Stimulated activated CD8-positive, alpha-beta memory T cell treated with anti-CD3 and anti-CD28 coated beads, Interleukin-4, amount 100 ng/mL, for 48 hours (primary cell): ENCODE data around the gene DDO.
A peak's percentile ranks its signal among the peaks of the same experiment; 100 is the strongest.
"Not testable (repeated sequence)": the region's sequence is repeated elsewhere in the genome, so short reads cannot be mapped to it uniquely, and the experiment has no call there.

Experiments used
- DNase-seq: peaks from one replicate; pipeline ENCODE4 v3.0.0-alpha.2; 2020

The DDO gene

GRCh38 chr6:110366256-110366655, 49.1 kb downstream of the DDO start:
- no peak for DNase-seq

DNA sequence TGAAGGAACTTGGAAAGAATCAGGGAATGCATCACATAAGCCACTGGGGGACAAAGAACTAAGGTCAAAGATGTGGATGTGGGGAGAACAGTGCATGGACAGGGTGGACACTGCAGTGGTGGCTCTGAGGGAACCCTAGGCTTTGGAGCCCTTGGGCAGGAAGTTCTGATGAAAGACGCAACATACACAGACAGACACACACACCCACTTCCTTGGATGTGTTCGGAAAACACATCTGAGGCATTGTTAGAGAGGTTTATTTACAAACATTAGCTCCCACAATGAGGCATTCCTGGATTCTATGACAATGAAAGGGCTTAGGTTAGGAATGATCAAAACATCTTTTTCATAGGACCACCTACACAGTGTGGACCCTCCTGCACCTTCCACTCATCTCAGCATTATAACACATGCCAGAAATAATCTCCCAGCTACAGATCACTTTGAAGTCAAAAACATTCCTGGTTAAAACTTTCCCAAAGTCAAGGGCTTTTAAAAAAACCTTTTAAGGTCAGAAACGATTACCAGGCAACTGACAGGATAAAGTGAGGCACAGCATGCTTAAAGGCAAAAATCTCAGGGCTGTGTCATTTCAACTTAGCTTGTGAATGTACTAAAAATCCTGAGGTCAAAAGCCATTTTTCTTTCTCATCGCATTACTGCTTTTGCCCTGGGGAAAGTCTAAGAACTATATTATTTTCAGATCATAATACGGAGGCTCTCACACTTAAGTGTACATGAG, 50.8 kb downstream of the DDO start:
- DNase-seq = no peak

- DNase-seq = no peak
Measured at GRCh38 chr6:110363748-110364147, 51.6 kb downstream of the DDO start.

GRCh38 chr6:110360676-110361075, 54.7 kb downstream of the DDO start:
- DNase-seq = no peak

- DNase-seq = no peak
Measured at GRCh38 chr6:110359556-110359955, 55.8 kb downstream of the DDO start.

DNA sequence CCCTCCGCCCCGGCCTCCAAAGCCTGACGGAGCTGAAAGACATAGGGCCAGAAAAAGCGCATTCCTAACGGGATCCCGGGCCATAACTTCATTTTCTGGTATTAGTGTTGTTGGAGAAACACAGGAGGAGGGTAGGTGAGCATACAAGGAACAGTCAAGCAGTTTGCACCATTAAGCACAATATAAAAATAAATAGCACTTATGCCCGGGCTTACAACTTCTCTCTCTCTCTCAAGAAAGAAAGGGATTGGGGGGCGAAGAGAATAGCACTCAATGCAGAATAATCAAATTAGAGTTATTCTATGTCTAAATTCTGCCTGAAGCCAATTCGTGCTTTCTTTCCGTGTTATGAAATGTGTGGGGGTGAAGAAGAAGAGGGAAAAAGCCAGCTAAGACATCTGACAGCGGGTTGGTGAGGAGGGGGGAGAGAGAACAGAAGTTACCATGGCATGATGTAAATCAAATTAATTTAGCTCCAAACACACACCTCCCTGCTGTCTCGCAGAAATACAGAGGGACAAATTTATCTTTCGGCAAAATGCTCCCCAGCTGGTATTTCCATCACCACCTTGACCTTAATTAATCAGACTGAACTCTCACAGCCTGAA, 56.7 kb downstream of the DDO start:
- no peak for DNase-seq

DNA sequence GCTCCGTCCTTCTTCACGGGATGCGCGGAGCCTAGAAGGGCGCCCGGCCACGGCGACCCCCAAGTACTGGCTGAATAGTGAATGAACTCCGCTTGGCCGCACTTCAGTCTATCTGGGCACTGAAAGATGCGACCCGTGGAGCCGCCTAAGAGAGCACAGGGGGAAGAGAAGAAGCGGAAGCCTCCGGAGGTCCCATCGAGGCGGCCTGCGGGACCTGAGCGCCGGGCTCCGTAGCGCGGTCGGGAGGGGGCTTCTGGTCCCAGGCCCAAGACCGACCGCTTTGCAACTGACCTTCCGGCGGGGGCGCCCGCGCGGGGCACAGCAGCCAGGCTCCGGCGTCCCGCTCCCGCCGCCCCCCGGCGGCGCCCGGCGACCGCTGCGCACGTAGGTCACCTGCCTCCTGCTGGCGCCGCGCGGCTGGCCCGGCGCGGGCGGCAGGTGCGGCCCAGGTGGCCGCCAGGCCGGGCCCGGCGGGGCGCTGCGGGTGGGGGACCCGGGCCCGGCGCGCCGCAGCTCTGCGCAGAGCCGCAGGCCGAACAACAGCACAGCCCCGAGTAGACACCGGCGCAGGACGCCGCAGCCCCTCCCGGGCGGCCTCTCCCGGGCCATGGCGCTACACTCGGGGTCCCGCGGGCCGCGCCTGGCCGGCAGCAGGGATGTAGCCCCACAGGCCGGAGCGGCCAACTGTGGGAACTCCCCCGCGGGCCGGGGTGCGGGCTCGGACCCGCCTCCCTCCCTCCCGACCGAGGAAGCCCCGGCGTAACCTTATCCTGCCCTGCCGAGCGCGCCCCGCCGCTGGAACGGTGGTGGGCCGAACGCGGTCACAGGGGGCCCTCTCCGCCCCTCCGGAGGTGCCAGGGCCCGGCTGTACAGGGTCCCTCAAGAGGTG, 57.5 kb downstream of the DDO start, which contains the start of gene METTL24:
METTL24 (minus strand) TSS at position 686 of the 889 bp plus-strand sequence; CDS start at position 609, 77 bp downstream.
- DNase-seq = peak; percentile 29

DNA sequence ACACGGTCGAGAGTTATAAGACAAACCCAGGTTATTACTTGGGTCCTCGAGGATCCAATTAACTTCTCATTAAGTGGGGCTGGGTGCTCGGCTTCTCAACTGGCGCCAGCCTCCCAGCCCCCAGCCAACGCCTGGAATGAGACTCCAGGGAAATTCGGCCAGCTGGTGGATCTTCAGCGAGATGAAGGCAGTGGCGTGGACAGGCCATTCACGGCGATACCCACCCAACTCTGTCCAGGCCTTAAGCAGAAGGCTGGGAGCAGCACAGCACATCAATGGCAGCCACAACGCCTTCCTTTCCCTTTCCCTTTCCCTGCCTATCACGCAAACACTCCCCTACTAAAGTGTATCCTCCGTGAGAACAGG, 58.1 kb downstream of the DDO start:
- no peak for DNase-seq

DNA sequence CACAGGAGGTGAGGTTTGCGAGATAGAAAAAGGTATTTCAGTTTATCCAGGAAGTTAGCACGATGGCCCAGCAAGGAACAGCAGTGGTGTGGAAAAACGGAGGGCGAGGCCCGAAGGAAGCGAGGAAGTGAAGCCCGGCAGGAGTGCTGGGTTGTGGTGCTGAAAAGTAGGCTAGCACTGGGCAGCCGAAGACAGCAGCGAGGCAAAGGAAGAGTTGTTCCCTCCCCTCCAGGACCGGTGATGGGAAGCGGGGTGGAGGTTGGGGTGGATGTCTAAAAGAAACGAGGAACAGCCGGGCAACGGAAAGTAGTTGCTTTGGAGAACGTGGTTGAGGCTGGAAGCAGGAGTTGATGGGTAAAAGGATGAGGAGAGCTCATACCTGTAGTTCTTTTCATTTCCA, 58.6 kb downstream of the DDO start:
- no peak for DNase-seq

DNA sequence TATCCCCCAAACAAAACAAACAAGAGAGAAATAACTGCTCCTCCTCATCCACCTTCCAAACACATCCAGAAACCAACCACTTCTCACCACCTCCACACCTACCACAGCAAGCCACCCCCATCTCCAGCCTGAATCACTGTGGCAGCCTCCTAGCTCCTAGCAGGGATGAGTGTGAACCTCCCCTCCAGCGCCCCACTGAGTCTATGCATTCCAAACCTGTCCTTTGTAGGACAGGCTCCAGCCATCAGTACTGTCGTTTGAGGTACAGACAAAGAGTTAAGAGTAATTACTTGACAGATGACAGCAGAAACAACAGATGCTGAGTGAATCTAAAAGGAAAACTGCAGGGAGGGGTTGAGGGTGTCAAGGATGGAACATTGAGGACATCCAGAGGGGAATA, 59.6 kb downstream of the DDO start:
- no peak for DNase-seq

DNA sequence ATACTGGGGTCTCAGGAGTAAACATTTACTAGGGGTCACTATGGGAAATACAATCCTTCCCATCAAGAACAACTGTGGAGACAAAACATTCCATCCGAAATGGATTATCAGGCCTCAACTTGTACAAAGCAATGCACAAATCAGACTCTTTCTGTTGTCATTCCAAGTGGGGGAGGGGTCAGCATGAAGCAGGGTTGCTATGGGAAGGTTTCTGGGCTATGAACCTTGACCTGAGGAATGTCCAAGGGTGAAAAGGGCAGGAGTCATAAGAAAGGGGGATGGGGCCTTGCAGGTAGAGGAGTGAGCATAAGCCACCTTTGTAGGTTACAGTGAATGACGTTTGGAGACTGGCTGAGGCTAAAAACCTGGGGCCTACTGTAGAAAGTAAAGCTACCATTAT, 60.4 kb downstream of the DDO start:
- DNase-seq = no peak

GRCh38 chr6:110354153-110354552, 61.2 kb downstream of the DDO start:
- DNase-seq = no peak

DNA sequence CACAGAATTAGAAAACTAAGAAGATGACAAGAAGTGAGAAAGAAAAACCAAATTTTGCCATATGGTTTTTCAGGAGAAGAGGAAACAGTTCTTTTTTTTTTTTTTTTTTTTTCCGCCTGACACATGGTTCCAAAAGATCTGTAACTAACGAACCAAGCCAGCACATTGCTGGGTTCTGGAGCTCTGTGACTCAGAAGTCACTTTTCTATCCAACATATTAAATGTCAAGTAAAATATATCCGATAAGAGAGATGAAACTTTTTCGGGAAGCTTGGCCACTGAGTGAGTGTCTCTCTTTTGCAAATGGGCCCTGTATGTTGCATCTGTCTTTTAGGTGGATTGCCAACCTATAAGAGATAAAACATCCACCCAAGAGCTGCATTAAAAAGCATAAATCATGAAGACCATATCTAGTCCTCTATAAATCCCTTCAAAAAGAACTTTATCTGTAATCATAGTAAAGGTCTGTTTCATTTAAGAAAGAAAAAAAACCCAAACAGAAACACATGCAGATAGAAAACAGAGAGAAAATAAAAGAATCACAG, 61.8 kb downstream of the DDO start:
- DNase-seq = no peak

- no peak for DNase-seq
Measured at GRCh38 chr6:110352563-110353262, 62.7 kb downstream of the DDO start.

DNA sequence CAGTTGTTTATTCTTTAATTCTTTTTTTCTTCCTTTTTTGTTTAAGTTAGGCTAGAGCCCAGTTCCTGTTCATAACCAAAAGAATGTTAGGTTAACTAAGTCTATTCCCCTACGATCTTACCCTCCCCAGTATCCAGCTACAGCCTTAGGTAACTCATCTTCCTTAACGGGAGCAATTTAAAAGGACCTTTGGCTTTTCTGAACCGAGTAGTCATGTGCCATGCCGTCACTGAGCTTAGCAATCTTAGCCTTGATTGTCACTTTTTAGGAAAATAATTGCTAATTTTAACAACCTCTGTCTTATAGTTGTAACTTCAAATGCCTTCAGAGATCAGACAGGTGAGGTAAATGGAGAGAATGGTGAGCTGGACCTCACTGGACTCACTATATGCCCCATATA, 63.4 kb downstream of the DDO start:
- DNase-seq = no peak

DNA sequence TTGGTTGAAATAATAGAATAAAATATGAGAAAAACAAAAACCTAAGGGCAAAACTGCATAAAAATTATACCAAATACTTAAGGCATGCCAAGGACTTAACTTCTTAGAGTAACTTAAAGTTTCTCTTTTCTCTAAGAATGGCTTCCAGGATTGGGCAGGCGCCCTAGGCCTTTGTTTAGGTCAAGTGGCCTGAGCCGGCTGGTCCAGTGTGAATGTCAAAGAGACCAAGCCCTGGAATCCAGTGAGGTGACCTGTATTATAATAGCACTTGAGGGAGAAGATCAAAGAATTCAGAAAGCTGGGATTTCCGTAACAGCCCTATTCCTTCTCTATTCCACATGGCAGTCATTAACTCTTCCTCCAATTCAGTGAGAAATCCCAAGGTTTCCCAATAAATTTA, 63.8 kb downstream of the DDO start:
- DNase-seq = no peak

DNA sequence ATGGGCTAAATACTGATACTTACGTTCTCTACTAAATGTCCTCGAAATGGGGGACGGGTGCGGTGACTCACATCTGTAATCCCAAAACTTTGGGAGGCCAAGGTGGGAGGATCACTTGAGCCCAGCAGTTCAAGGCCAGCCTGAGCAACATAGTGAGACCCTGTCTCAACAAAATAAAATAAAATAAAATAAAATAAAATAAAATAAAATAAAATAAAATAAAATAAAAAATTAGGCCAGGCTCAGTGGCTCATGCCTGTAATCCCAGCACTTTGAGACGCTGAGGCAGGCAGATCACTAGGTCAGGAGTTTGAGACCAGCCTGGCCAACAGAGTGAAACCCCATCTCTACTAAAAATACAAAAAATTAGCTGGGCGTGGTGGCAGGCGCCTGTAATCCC, 64.8 kb downstream of the DDO start:
- not testable (repeated sequence) for DNase-seq

- DNase-seq = no peak
Measured at GRCh38 chr6:110348961-110349690, 66.2 kb downstream of the DDO start.

DNA sequence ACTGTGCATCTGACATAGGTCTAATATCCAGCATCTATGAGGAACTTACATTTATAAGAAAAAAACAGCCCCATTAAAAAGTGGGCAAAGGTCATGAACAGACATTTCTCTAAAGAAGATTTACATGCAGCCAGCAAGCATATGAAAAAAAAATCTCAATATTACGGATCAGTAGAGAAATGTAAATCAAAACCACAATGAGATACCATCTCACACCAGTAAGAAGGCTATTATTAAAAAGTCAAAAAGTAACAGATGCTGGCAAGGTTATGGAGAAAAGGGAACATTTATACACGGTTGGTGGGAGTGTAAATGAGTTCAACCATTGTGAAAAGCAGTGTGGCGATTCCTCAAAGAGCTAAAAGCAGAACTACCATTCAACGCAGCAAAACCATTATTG, 70.3 kb downstream of the DDO start:
- no peak for DNase-seq

GRCh38 chr6:110342759-110343158, 72.6 kb downstream of the DDO start:
- DNase-seq = no peak
